H1 (cell line): Measurements from ENCODE around the gene SCAF11. TPM values are rescaled to one million over a fixed set of nuclear protein-coding genes. Genes with fewer than 3 reads are reported as not detected.

Experiments used
- CTCF ChIA-PET: fragments of 300-600 bp; sonication (Branson Sonifier 250); formaldehyde crosslinking; loops from one replicate; lab custom pipeline; 2021; ENCODE audit not compliant: partially characterized antibody; lab: Charles Lee
- POLR2A ChIA-PET: fragments of 300-600 bp; sonication (Branson Sonifier 250); formaldehyde crosslinking; loops from one replicate; lab custom pipeline; 2021; ENCODE audit warnings: inconsistent platforms; ENCODE audit not compliant: partially characterized antibody; lab: Charles Lee
- DNase-seq, 2 experiments: peaks; one replicate each; pipeline versions ENCODE4 v3.0.0 to v3.0.0-alpha.2; 2010 to 2022; ENCODE audit warnings: low spot score in 2 of 2, low read depth in 1 of 2, mixed read lengths in 1 of 2
- FAIRE-seq: peaks from 2 replicates; lab custom pipeline; 2011; peaks lifted over from hg19 to GRCh38; lab: Jason Lieb, UNC
- H2AFZ ChIP-seq: 2 replicates; pipeline ENCODE4 v1.8.1; 2012; ENCODE audit warnings: low read length, inconsistent platforms
- H2AK5ac ChIP-seq: 2 replicates; pipeline ENCODE4 v1.6.1; 2013; ENCODE audit warnings: low read depth, low read length
- H2BK120ac ChIP-seq: replicated peaks from 2 replicates; pipeline ENCODE3; 2013; ENCODE audit warnings: low read depth, low read length, inconsistent platforms
- H2BK12ac ChIP-seq: 2 replicates; pipeline ENCODE4 v1.6.1; 2013; ENCODE audit warnings: low read depth, low read length
- H2BK15ac ChIP-seq: 2 replicates; pipeline ENCODE4 v1.6.1; 2013; ENCODE audit warnings: low read length
- H2BK20ac ChIP-seq: 2 replicates; pipeline ENCODE4 v1.6.1; 2013; ENCODE audit warnings: low read length
- H2BK5ac ChIP-seq: 2 replicates; pipeline ENCODE4 v1.6.1; 2013; ENCODE audit warnings: low read depth, low read length
- H3K14ac ChIP-seq: 2 replicates; pipeline ENCODE4 v1.6.1; 2013; ENCODE audit warnings: inconsistent platforms; ENCODE audit not compliant: insufficient read length
- H3K18ac ChIP-seq: 2 replicates; pipeline ENCODE4 v1.6.1; 2013; ENCODE audit warnings: low read length; ENCODE audit errors: extremely low read depth
- H3K23ac ChIP-seq: 2 replicates; pipeline ENCODE4 v1.6.1; 2013; ENCODE audit warnings: inconsistent platforms; ENCODE audit not compliant: insufficient read length
- H3K23me2 ChIP-seq: 2 replicates; pipeline ENCODE4 v1.6.1; 2013; ENCODE audit warnings: low read depth, low read length
- H3K27ac ChIP-seq: 2 replicates; pipeline ENCODE4 v1.6.1; 2011; ENCODE audit warnings: low read depth, low read length, inconsistent platforms
- H3K27me3 ChIP-seq, 4 experiments: replicated peaks in 1 of 4; 1 replicate in 1 of 4; 2 replicates in 3 of 4; pipeline versions ENCODE4 v1.6.1 to v1.8.1; 2011 to 2013; ENCODE audit warnings: low read length in 3 of 4, mild to moderate bottlenecking in 3 of 4, inconsistent platforms in 2 of 4, mixed read lengths in 2 of 4, moderate library complexity in 1 of 4; ENCODE audit not compliant: control insufficient read depth in 3 of 4, insufficient read depth in 3 of 4; ENCODE audit errors: extremely low read depth in 1 of 4
- H3K36me3 ChIP-seq, 4 experiments: 2 replicates each; pipeline versions ENCODE4 v1.6.1 to v1.8.1; 2011 to 2013; ENCODE audit warnings: mild to moderate bottlenecking in 4 of 4, low read length in 3 of 4, moderate library complexity in 2 of 4, control low read depth in 1 of 4, inconsistent platforms in 1 of 4; ENCODE audit not compliant: insufficient read depth in 4 of 4, control insufficient read depth in 2 of 4
- H3K4ac ChIP-seq: replicated peaks from 2 replicates; pipeline ENCODE3; 2013; ENCODE audit warnings: low read length, low read depth, mixed read lengths, inconsistent platforms; ENCODE audit not compliant: insufficient read length
- H3K4me1 ChIP-seq, 4 experiments: replicated peaks in 1 of 4; 1 replicate in 1 of 4; 2 replicates in 3 of 4; pipeline versions ENCODE4 v1.6.1 to v1.8.1; 2011 to 2013; ENCODE audit warnings: low read length in 3 of 4, inconsistent platforms in 2 of 4, mixed read lengths in 1 of 4; ENCODE audit not compliant: insufficient read depth in 4 of 4, control insufficient read depth in 3 of 4
- H3K4me2 ChIP-seq, 2 experiments: 2 replicates each; pipeline versions ENCODE4 v1.6.1 to v1.8.1; 2011 to 2013; ENCODE audit warnings: low read depth in 2 of 2, low read length in 2 of 2, control low read depth in 1 of 2, inconsistent platforms in 1 of 2, mild to moderate bottlenecking in 1 of 2; ENCODE audit not compliant: insufficient read depth in 1 of 2
- H3K4me3 ChIP-seq, 4 experiments: fragments of 200-600, 300-600 bp in 1 of 4; sonication (generic), shearing (Covaris generic), sonication (Bioruptor Twin) in 1 of 4; 2 replicates each; pipeline versions ENCODE4 v1.5.1 to v1.8.1; 2011 to 2016; ENCODE audit warnings: low read length in 4 of 4, low read depth in 3 of 4, control low read depth in 2 of 4, inconsistent platforms in 2 of 4, mild to moderate bottlenecking in 2 of 4, mixed read lengths in 1 of 4, moderate library complexity in 1 of 4; ENCODE audit not compliant: insufficient read depth in 2 of 4; ENCODE audit errors: extremely low read depth in 1 of 4
- H3K56ac ChIP-seq: replicated peaks from 2 replicates; pipeline ENCODE3; 2013; ENCODE audit warnings: low read depth, mild to moderate bottlenecking, mixed read lengths, low read length, inconsistent platforms; ENCODE audit not compliant: insufficient read length
- H3K79me1 ChIP-seq: 2 replicates; pipeline ENCODE4 v1.6.1; 2013; ENCODE audit warnings: low read depth, low read length, control low read depth
- H3K79me2 ChIP-seq, 2 experiments: 2 replicates each; pipeline versions ENCODE4 v1.6.1 to v1.8.1; 2012 to 2013; ENCODE audit warnings: low read length in 2 of 2, mild to moderate bottlenecking in 2 of 2, inconsistent platforms in 1 of 2; ENCODE audit not compliant: insufficient read depth in 2 of 2, control insufficient read depth in 1 of 2
- H3K9ac ChIP-seq, 4 experiments: replicated peaks in 1 of 4; 1 replicate in 1 of 4; 2 replicates in 3 of 4; pipeline versions ENCODE4 v1.6.1 to v1.8.1; 2011 to 2013; ENCODE audit warnings: low read depth in 3 of 4, low read length in 3 of 4, control low read depth in 2 of 4, mild to moderate bottlenecking in 2 of 4, moderate library complexity in 2 of 4, inconsistent platforms in 1 of 4; ENCODE audit errors: extremely low read depth in 1 of 4
- H3K9me3 ChIP-seq, 2 experiments: 2 replicates each; pipeline versions ENCODE4 v1.6.1 to v1.8.1; 2012 to 2013; ENCODE audit warnings: mild to moderate bottlenecking in 2 of 2, moderate library complexity in 2 of 2, control low read depth in 1 of 2, inconsistent platforms in 1 of 2, low read depth in 1 of 2, low read length in 1 of 2, mixed read lengths in 1 of 2; ENCODE audit not compliant: insufficient read depth in 2 of 2
- H4K20me1 ChIP-seq, 2 experiments: replicated peaks in 1 of 2; 2 replicates each; pipeline versions ENCODE3 to v1.8.1; 2011 to 2013; ENCODE audit warnings: inconsistent platforms in 2 of 2, low read length in 2 of 2, mild to moderate bottlenecking in 1 of 2; ENCODE audit not compliant: insufficient read depth in 2 of 2, control insufficient read depth in 1 of 2
- H4K5ac ChIP-seq: 2 replicates; pipeline ENCODE4 v1.6.1; 2013; ENCODE audit warnings: low read length, low read depth, mixed read lengths, inconsistent platforms; ENCODE audit not compliant: insufficient read length
- H4K8ac ChIP-seq: 2 replicates; pipeline ENCODE4 v1.8.0; 2013; ENCODE audit warnings: mild to moderate bottlenecking, moderate library complexity, low read length, inconsistent platforms; ENCODE audit not compliant: insufficient read depth; ENCODE audit errors: extremely low read depth
- H4K91ac ChIP-seq: replicated peaks from 2 replicates; pipeline ENCODE3; 2013; ENCODE audit warnings: low read length, mixed read lengths, inconsistent platforms; ENCODE audit not compliant: insufficient read length
- RFX5 ChIP-seq: IDR thresholded peaks from 2 replicates; pipeline ENCODE4 v1.6.1; 2011; ENCODE audit warnings: low read depth, low read length, improper control_type of control experiment, borderline replicate concordance
- TAF1 ChIP-seq: IDR thresholded peaks from 2 replicates; pipeline ENCODE4 v1.6.1; 2011; ENCODE audit warnings: mild to moderate bottlenecking, low read depth, low read length
- WGBS, 2 experiments: shearing (Covaris generic) in 1 of 2; methylation state at CpG; one replicate each; pipeline versions ENCODE4 v1.1.6 to v1.1.7; 2013 to 2015; ENCODE audit warnings: low lambda C conversion rate in 2 of 2, mixed read lengths in 2 of 2, inconsistent platforms in 1 of 2, low coverage in 1 of 2, missing lambda C conversion rate in 1 of 2; ENCODE audit not compliant: insufficient replicate concordance in 2 of 2, insufficient coverage in 1 of 2, insufficient read length in 1 of 2; ENCODE audit errors: extremely low coverage in 1 of 2, missing lambda C conversion rate in 1 of 2; 5-methylcytosine and 5-hydroxymethylcytosine counted together
- polyA plus RNA-seq, 7 experiments: library from polyadenylated mRNA; depleted of rRNA in 3 of 7; stranded (reverse) in 5 of 7; unstranded in 2 of 7; fragments of >200 nt in 5 of 7; fragments of 200-250 nt in 2 of 7; gene quantifications; 1 replicate in 5 of 7; 2 replicates in 1 of 7; 4 replicates in 1 of 7; pipeline versions ENCODE4 v1.2.1 to v1.2.3, GENCODE V29; 2011 to 2013; ENCODE audit warnings: missing spikeins in 2 of 7, mixed read lengths in 2 of 7
- total RNA-seq: library from RNA; stranded (reverse); fragmentation: NEBNext Ultra II Directional; extraction: Animal tissue kit (Norgen Biotek cat#: 25700); gene quantifications from 2 replicates; pipeline ENCODE4 v1.2.1, GENCODE V29; 2021

SCAF11 gene
- total and polyA plus RNA-seq, 2 of the 8 experiments (the other 6 are each of a cell fraction or from before 2014, with no cell fraction given), result 15.1 to 77.8 TPM

GRCh38 chr12:45914090-45914489, 76.3 kb downstream of the SCAF11 start:
- Histone ChIP-seq H2BK20ac (no peak overlapping the region), H3K4me1 (no peaks in the 10 kb centered on the region), H2BK12ac (no peak overlapping the region), H4K8ac (no peak overlapping the region), H2AK5ac (no peak overlapping the region), H3K9me3 (no peaks in the 10 kb centered on the region), H4K20me1 (no peaks in the 10 kb centered on the region), H2BK120ac (no peak overlapping the region), H3K56ac (no peak overlapping the region), H2BK15ac (no peak overlapping the region), H3K9ac (no peak overlapping the region), H3K27ac (no peak overlapping the region), H3K23me2 (no peaks in the 10 kb centered on the region), H3K27me3 (no peaks in the 10 kb centered on the region), H3K18ac (no peak overlapping the region), H3K23ac (no peak overlapping the region), H3K4me3 (no peak overlapping the region), H4K91ac (no peak overlapping the region), H3K36me3 (no peaks in the 10 kb centered on the region), H3K4me2 (no peak overlapping the region), H3K79me2 (no peaks in the 10 kb centered on the region), H4K5ac (no peak overlapping the region), H3K79me1 (no peaks in the 10 kb centered on the region), H3K4ac (no peak overlapping the region), H2AFZ (no peak overlapping the region), H2BK5ac (no peak overlapping the region), H3K14ac (no peak overlapping the region)
- FAIRE-seq (no peak), DNase-seq (no peak)
- WGBS, 2 experiments, result 92% methylated on average over 1 of the region's 1 CpG; no CpG with 5 or more reads in 1 of the 2 experiments
- ChIA-PET CTCF (interaction anchor here (1.0 kb wide), 1 partner anchor 370 kb away, joined by 4 read pairs; no protein-coding TSS in a partner anchor), POLR2A (no interaction called here)
- TF ChIP-seq RFX5 (peak; percentile 68), TAF1 (no peak)
